GM12878 (cell line): ENCODE measurements around the gene MASP1. TPM values are rescaled to one million over a fixed set of nuclear protein-coding genes. Genes with fewer than 3 reads are reported as not detected.
A peak's percentile ranks its signal among the peaks of the same experiment; 100 is the strongest.

Experiments used
- ATAC-seq: fragments of 200-7000 bp; cut with Tn5 transposase; 3 replicates; pipeline ENCODE4 v1.9.1; 2020; ENCODE audit warnings: mild to moderate bottlenecking, moderate library complexity
- BruUV-seq: library from RNA; stranded (reverse); fragments of 400-500 nt; replicated peaks from 2 replicates; lab custom pipeline; 2021; lab: Mats Ljungman, UMichigan
- CTCF ChIA-PET: fragments of 300-600 bp; sonication (Branson Sonifier 250); formaldehyde crosslinking; extraction: SDS; loops from one replicate; lab custom pipeline; 2021; ENCODE audit warnings: inconsistent platforms; lab: Yijun Ruan, JAX
- POLR2A ChIA-PET: fragments of 350-600 bp; formaldehyde crosslinking; extraction: SDS; loops from one replicate; lab custom pipeline; 2021; ENCODE audit warnings: inconsistent platforms; lab: Charles Lee
- RAD21 ChIA-PET: fragments of 300-600 bp; sonication (Branson Sonifier 250); formaldehyde crosslinking; loops from one replicate; lab custom pipeline; 2023; ENCODE audit warnings: antibody characterized with exemption; ENCODE audit not compliant: unreplicated experiment; lab: Charles Lee
- SMC1A ChIA-PET: fragments of 300-600 bp; sonication (Branson Sonifier 250); formaldehyde crosslinking; loops from one replicate; lab custom pipeline; 2023; ENCODE audit not compliant: unreplicated experiment, uncharacterized antibody; lab: Charles Lee
- DNase-seq: peaks from one replicate; pipeline ENCODE4 v3.0.0-alpha.2; 2011; ENCODE audit warnings: low read depth, low spot score
- FAIRE-seq: peaks from 3 replicates; lab custom pipeline; 2011; peaks lifted over from hg19 to GRCh38; lab: Jason Lieb, UNC
- H2AFZ ChIP-seq: 2 replicates; pipeline ENCODE4 v1.6.0; 2011; ENCODE audit warnings: low read depth, low read length, control low read depth; ENCODE audit not compliant: control insufficient read depth
- H3K27ac ChIP-seq: 2 replicates; pipeline ENCODE4 v1.5.1; 2011; ENCODE audit warnings: control low read depth; ENCODE audit not compliant: control insufficient read depth, insufficient read depth
- H3K27me3 ChIP-seq, 2 experiments: replicated peaks in 1 of 2; 2 replicates each; pipeline versions ENCODE4 v1.6.0 to v1.6.1; 2011; ENCODE audit warnings: low read length in 1 of 2; ENCODE audit not compliant: control insufficient read depth in 2 of 2, insufficient read depth in 2 of 2
- H3K36me3 ChIP-seq, 2 experiments: 2 replicates each; pipeline ENCODE4 v1.5.1; 2011; ENCODE audit warnings: low read length in 1 of 2; ENCODE audit not compliant: control insufficient read depth in 2 of 2, insufficient read depth in 2 of 2
- H3K4me1 ChIP-seq: 2 replicates; pipeline ENCODE4 v1.6.1; 2011; ENCODE audit warnings: mild to moderate bottlenecking, low read length, moderate library complexity, mixed read lengths; ENCODE audit not compliant: control insufficient read depth, insufficient read depth
- H3K4me2 ChIP-seq: 2 replicates; pipeline ENCODE4 v1.6.0; 2011; ENCODE audit warnings: control low read depth; ENCODE audit not compliant: control insufficient read depth, insufficient read depth
- H3K4me3 ChIP-seq: fragments of 200-600 bp; sonication (generic); 2 replicates; pipeline ENCODE4 v1.5.1; 2016
- H3K79me2 ChIP-seq: 2 replicates; pipeline ENCODE4 v1.6.0; 2011; ENCODE audit warnings: low read length; ENCODE audit not compliant: control insufficient read depth, insufficient read depth
- H3K9ac ChIP-seq: 2 replicates; pipeline ENCODE4 v1.8.0; 2011; ENCODE audit warnings: low read length, control low read depth, mixed read lengths; ENCODE audit not compliant: control insufficient read depth, insufficient read depth
- H3K9me3 ChIP-seq: replicated peaks from 3 replicates; pipeline ENCODE4 v1.5.1; 2011; ENCODE audit warnings: mild to moderate bottlenecking, low read length; ENCODE audit not compliant: control insufficient read depth, insufficient read depth
- H4K20me1 ChIP-seq: 2 replicates; pipeline ENCODE4 v1.6.0; 2011; ENCODE audit not compliant: control insufficient read depth, insufficient read depth
- BHLHE40 ChIP-seq, 2 experiments: fragments of 450-650 bp in 1 of 2; IDR thresholded peaks; 2 replicates each; pipeline ENCODE4 v1.6.1; 2011 to 2017; ENCODE audit warnings: low read depth in 2 of 2, borderline replicate concordance in 1 of 2, improper control_type of control experiment in 1 of 2, low read length in 1 of 2, mild to moderate bottlenecking in 1 of 2
- CBX3 ChIP-seq: fragments of 200-600 bp; sonication (generic); IDR thresholded peaks from 2 replicates; pipeline ENCODE4 v1.6.1; 2016; ENCODE audit warnings: low read depth, borderline replicate concordance
- CHD4 ChIP-seq: fragments of 200-600 bp; sonication (generic); IDR thresholded peaks from 2 replicates; pipeline ENCODE4 v1.6.1; 2016; ENCODE audit warnings: mild to moderate bottlenecking
- E2F8 ChIP-seq: fragments of 450-650 bp; IDR thresholded peaks from 2 replicates; pipeline ENCODE4 v1.6.1; 2018; ENCODE audit warnings: mild to moderate bottlenecking, low read depth, moderate library complexity; ENCODE audit not compliant: partially characterized antibody
- EED ChIP-seq: sonication (generic); IDR thresholded peaks from 2 replicates; pipeline ENCODE4 v1.6.1; 2016; ENCODE audit warnings: antibody characterized with exemption, low read depth
- EGR1 ChIP-seq, 2 experiments: IDR thresholded peaks; 1 replicate in 1 of 2; 2 replicates in 1 of 2; pipeline ENCODE4 v1.6.1; 2011 to 2012; ENCODE audit warnings: low read depth in 2 of 2, low read length in 2 of 2, borderline replicate concordance in 1 of 2, mild to moderate bottlenecking in 1 of 2, moderate library complexity in 1 of 2
- EP300 ChIP-seq, 2 experiments: fragments of 150-350 bp in 1 of 2; IDR thresholded peaks; 2 replicates each; pipeline ENCODE4 v1.6.1; 2011 to 2012; ENCODE audit warnings: low read depth in 2 of 2, low read length in 2 of 2, borderline replicate concordance in 1 of 2, improper control_type of control experiment in 1 of 2, inconsistent platforms in 1 of 2; ENCODE audit not compliant: control insufficient read depth in 1 of 2
- EZH2 ChIP-seq: IDR thresholded peaks from 2 replicates; pipeline ENCODE4 v1.6.1; 2012; ENCODE audit warnings: low read depth, mild to moderate bottlenecking, control low read depth, inconsistent platforms, low read length, borderline replicate concordance; ENCODE audit not compliant: control insufficient read depth
- KLF5 ChIP-seq: fragments of 450-650 bp; IDR thresholded peaks from 2 replicates; pipeline ENCODE4 v1.6.1; 2014; ENCODE audit warnings: mild to moderate bottlenecking; ENCODE audit not compliant: partially characterized antibody
- NFIC ChIP-seq: IDR thresholded peaks from 2 replicates; pipeline ENCODE4 v1.6.1; 2012; ENCODE audit warnings: low read depth, mild to moderate bottlenecking, inconsistent platforms, low read length, moderate library complexity
- NRF1 ChIP-seq: conservative IDR thresholded peaks from 2 replicates; pipeline ENCODE4 v1.6.1; 2011; ENCODE audit warnings: mild to moderate bottlenecking, low read depth, low read length, improper control_type of control experiment
- POLR2AphosphoS5 ChIP-seq: IDR thresholded peaks from 2 replicates; pipeline ENCODE4 v1.6.1; 2011; ENCODE audit warnings: mild to moderate bottlenecking, low read length, inconsistent platforms
- REST ChIP-seq: IDR thresholded peaks from 2 replicates; pipeline ENCODE4 v1.6.1; 2012; ENCODE audit warnings: mild to moderate bottlenecking, low read depth, low read length
- RFX5 ChIP-seq: IDR thresholded peaks from 2 replicates; pipeline ENCODE4 v1.6.1; 2011; ENCODE audit warnings: low read depth, low read length, improper control_type of control experiment
- SMARCA5 ChIP-seq: fragments of 450-650 bp; IDR thresholded peaks from 2 replicates; pipeline ENCODE4 v1.6.1; 2017; ENCODE audit warnings: mild to moderate bottlenecking
- STAT3 ChIP-seq: IDR thresholded peaks from 2 replicates; pipeline ENCODE4 v1.6.1; 2011; ENCODE audit warnings: low read depth, low read length, improper control_type of control experiment
- SUZ12 ChIP-seq: fragments of 200-600 bp; sonication (generic); IDR thresholded peaks from one replicate; pipeline ENCODE4 v1.6.1; 2018; ENCODE audit warnings: antibody characterized with exemption, mild to moderate bottlenecking; ENCODE audit not compliant: unreplicated experiment
- ZNF24 ChIP-seq: fragments of 450-650 bp; IDR thresholded peaks from 2 replicates; pipeline ENCODE4 v1.6.1; 2017; ENCODE audit warnings: antibody characterized with exemption, mild to moderate bottlenecking
- WGBS: methylation state at CpG from one replicate; pipeline ENCODE4 v1.1.6; 2016; ENCODE audit warnings: low lambda C conversion rate; ENCODE audit not compliant: insufficient replicate concordance, insufficient coverage; ENCODE audit errors: missing lambda C conversion rate; 5-methylcytosine and 5-hydroxymethylcytosine counted together
- in situ Hi-C: fragments of 300-500 bp; cut with MboI; formaldehyde crosslinking; loops from 9 replicates; pipeline ENCODE4 v1.14.3; 2018; ENCODE audit warnings: mixed read lengths
- intact Hi-C: fragments of 100-400 bp; cut with micrococcal nuclease; formaldehyde crosslinking; loops from one replicate; pipeline ENCODE4 v1.14.2; 2022; ENCODE audit not compliant: unreplicated experiment
- polyA plus RNA-seq, 11 experiments: library from polyadenylated mRNA; depleted of rRNA in 4 of 11; unstranded in 6 of 11; stranded (reverse) in 5 of 11; fragments of >200 nt; fragmentation: Nextera tagmentation in 4 of 11; fragmentation: Illumina TruSeq in 1 of 11; extraction: Ambion mirVana in 4 of 11; extraction: Trizol in 1 of 11; gene quantifications; 1 replicate in 1 of 11; 2 replicates in 10 of 11; pipeline versions ENCODE4 v1.2.1 to v1.2.3, GENCODE V29; 2011 to 2016; ENCODE audit warnings: inconsistent platforms in 2 of 11, missing spikeins in 2 of 11, low read depth in 1 of 11
- total RNA-seq, 4 experiments: library from RNA; depleted of rRNA in 3 of 4; stranded (reverse); fragments of >200 nt in 3 of 4; fragmentation: Illumina TruSeq in 1 of 4; extraction: Trizol in 1 of 4; gene quantifications; 2 replicates each; pipeline versions ENCODE4 v1.2.1 to v1.2.3, GENCODE V29; 2013 to 2021

Gene MASP1
- total and polyA plus RNA-seq, 10 of the 15 experiments (the other 5 are each of a cell fraction or from before 2014, with no cell fraction given) = 0.05 TPM; not detected in 9

DNA sequence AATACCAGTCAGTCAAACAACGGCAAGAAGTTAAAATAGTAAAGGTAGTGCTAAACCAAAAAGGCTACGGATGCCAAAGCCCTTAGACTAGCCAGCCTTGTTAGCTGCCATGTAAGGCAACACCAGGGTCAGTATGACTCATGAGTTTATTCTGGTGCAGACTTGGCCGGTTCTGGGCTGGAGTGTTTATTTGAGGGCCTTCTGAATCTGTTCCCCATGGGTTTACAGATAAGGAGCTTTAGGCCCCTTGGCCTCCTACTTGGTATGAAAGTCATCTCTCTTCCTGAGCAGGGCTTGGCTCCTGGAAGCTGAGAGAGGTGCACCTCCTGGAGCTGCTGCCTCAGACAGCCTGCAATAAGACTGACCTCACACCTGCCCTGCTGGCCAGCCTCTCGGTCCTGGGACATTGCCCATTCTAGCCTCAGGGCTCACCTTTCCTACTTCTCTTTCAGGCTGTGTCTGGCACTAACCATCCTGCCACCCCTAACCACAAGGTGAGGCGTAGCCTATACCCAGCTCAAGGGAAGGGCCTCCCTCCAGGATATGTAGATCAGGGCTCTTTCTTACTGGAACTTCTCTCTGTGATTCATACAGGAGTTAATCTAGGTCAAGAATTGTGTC lies 104.6 kb downstream of the MASP1 start:
- no peaks in the 10 kb centered on the region; a peak in 1 of 4 replicates for H3K27me3 ChIP-seq
- H3K27ac ChIP-seq = no peak overlapping the region
- no peaks in the 10 kb centered on the region for H3K79me2 ChIP-seq
- H3K9me3 ChIP-seq = no peaks in the 10 kb centered on the region; the same call in 2 of the 3 replicates
- BruUV-seq = no TSS peak
- in situ Hi-C loops = no loop called here
- H3K36me3 ChIP-seq = no peaks in the 10 kb centered on the region
- ChIA-PET RAD21 (no interaction called here), SMC1A (no interaction called here), CTCF (no interaction called here), POLR2A (no interaction called here)
- no peak overlapping the region for H3K4me2 ChIP-seq
- H3K9ac ChIP-seq = no peak overlapping the region
- FAIRE-seq = no peak
- no peak overlapping the region for H2AFZ ChIP-seq
- DNase-seq = no peak
- H3K4me3 ChIP-seq = no peak overlapping the region
- H3K4me1 ChIP-seq = peaks cover 8% of the 10 kb centered on the region
- WGBS = 20% methylated on average over 5 of the region's 5 CpGs
- intact Hi-C loops = no loop called here
- no peaks in the 10 kb centered on the region for H4K20me1 ChIP-seq
- ATAC-seq = peak; percentile 64
- TF ChIP-seq CBX3 = no peak
- TF ChIP-seq KLF5 = no peak
- TF ChIP-seq BHLHE40 (IDR thresholded peaks at IDR 0.05; ENCODE audit: borderline replicate concordance in 1 of 2, low read depth in 2 of 2, low read length in 1 of 2) = no peak
- no peak for TF ChIP-seq E2F8
- TF ChIP-seq SUZ12 = no peak
- TF ChIP-seq SMARCA5 = no peak
- no peak for TF ChIP-seq POLR2AphosphoS5
- no peak for TF ChIP-seq EP300 (IDR thresholded peaks at IDR 0.05; ENCODE audit: borderline replicate concordance in 1 of 2, control insufficient read depth in 1 of 2, low read depth in 2 of 2, low read length in 2 of 2)
- no peak for TF ChIP-seq RFX5
- TF ChIP-seq CHD4 = no peak
- TF ChIP-seq EED = no peak
- no peak for TF ChIP-seq EGR1 (IDR thresholded peaks at IDR 0.05; ENCODE audit: borderline replicate concordance in 1 of 2, low read depth in 2 of 2, low read length in 2 of 2)
- TF ChIP-seq EZH2 = no peak
- no peak for TF ChIP-seq ZNF24
- no peak for TF ChIP-seq NFIC
- TF ChIP-seq REST = no peak
- no peak for TF ChIP-seq STAT3
- no peak for TF ChIP-seq NRF1
